ENCODE data around the gene TXNL4A.

TXNL4A gene

GRCh38 chr18:79950515-79951341 is 37.6 kb downstream of the TXNL4A start:
- H3K4me3 ChIP-seq (ENCODE audit: low read depth, low read length), result peak overlapping the region; percentile 54
- TF ChIP-seq, protein P1, sequence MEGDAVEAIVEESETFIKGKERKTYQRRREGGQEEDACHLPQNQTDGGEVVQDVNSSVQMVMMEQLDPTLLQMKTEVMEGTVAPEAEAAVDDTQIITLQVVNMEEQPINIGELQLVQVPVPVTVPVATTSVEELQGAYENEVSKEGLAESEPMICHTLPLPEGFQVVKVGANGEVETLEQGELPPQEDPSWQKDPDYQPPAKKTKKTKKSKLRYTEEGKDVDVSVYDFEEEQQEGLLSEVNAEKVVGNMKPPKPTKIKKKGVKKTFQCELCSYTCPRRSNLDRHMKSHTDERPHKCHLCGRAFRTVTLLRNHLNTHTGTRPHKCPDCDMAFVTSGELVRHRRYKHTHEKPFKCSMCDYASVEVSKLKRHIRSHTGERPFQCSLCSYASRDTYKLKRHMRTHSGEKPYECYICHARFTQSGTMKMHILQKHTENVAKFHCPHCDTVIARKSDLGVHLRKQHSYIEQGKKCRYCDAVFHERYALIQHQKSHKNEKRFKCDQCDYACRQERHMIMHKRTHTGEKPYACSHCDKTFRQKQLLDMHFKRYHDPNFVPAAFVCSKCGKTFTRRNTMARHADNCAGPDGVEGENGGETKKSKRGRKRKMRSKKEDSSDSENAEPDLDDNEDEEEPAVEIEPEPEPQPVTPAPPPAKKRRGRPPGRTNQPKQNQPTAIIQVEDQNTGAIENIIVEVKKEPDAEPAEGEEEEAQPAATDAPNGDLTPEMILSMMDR (IDR thresholded peaks at IDR 0.05; ENCODE audit: low read depth, low read length), result no peak
- in situ Hi-C loops (cut with HindIII; ENCODE audit: low sequenced_read_pairs), result no loop called here
- DNase-seq (ENCODE audit: low read depth, low spot score), result no peak

DNA sequence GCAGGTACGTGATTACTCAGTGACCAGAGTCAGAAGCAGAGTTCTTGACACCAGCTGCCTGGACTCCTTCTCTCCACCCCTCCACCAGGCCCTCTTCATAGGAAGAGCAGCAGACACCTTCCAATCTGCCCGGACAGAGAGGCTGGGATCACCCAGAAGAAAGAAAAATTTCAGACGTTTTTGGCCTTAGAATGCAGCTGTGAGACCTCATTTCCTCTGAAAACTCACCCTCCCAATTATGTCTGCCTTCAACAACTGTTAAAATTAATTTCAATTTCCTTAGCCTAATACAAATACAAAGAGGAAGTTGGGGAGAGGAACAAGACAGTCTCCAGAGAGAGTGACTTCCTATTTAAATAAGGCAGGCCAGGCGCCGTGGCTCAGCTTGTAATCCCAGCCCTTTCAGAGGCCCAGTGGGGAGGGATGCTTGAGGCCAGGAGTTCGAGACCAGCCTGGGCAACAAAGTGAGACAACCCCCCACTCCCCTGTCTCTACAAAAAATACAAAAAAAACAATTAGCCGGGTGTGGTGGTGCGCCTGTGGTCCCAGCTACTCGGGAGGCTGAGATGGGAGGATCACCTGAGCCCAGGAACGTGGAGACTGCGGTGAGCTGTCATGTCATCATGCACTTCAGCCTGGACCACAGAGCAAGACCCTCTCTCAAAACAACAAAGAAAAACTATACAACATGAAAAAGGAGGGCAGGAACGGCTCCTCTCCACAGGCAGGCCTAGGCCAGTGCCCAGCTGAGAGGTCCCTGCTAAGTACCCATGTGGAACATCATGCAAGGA is 38.5 kb downstream of the TXNL4A start:
- peak overlapping the region; percentile 54 for H3K4me3 ChIP-seq (ENCODE audit: low read depth, low read length)
- DNase-seq (ENCODE audit: low read depth, low spot score), result no peak
- in situ Hi-C loops (cut with HindIII; ENCODE audit: low sequenced_read_pairs), result no loop called here
- TF ChIP-seq, protein P1 (IDR thresholded peaks at IDR 0.05; ENCODE audit: low read depth, low read length), result no peak

- TF ChIP-seq, protein P1 (IDR thresholded peaks at IDR 0.05; ENCODE audit: low read depth, low read length), result no peak
- H3K4me3 ChIP-seq (ENCODE audit: low read depth, low read length), result no peak overlapping the region
- DNase-seq (ENCODE audit: low read depth, low spot score), result no peak
- in situ Hi-C loops (cut with HindIII; ENCODE audit: low sequenced_read_pairs), result no loop called here
These were observed 39.5 kb downstream of the TXNL4A start for GRCh38 chr18:79948719-79949411.

DNA sequence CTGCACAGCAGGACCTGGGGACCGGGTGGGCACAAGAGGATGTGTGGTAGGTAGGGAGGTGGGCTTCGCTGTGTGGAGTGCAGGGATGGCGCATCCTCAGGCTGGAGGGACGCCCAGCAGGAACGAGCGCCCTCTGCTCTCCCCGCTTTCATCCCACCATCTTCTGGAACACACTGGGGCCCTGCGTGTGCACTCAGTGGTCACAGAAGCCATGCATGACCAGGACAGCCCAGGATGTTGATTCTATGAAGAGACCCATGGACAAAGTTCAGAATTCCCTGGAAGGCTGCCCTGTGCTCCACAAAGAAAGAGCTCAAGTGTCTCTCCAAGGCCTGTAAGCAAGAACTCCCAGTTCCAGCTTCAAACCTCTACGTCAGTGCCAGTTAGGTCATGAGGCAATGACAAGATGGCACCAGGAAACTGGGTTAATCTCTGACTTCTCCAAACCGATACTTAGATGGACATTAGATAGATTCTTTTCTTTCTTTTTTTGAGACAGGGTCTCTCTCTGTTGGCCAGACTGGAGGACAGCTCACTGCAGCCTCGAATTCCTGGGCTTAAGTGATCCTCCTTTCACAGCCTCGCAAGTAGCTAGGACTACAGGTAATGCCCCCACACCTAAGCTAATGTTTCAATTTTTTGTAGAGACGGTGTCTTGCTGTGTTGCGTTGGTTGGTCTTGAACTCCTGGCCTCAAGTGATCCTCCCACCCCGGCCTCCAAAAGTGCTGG is 40.3 kb downstream of the TXNL4A start:
- in situ Hi-C loops (cut with HindIII; ENCODE audit: low sequenced_read_pairs), result no loop called here
- no peak for DNase-seq (ENCODE audit: low read depth, low spot score)
- no peak overlapping the region for H3K4me3 ChIP-seq (ENCODE audit: low read depth, low read length)
- TF ChIP-seq, protein P1 (IDR thresholded peaks at IDR 0.05; ENCODE audit: low read depth, low read length), result no peak

GRCh38 chr18:79947054-79947755 is 41.2 kb downstream of the TXNL4A start:
- TF ChIP-seq, protein P1 (IDR thresholded peaks at IDR 0.05; ENCODE audit: low read depth, low read length), result no peak
- DNase-seq (ENCODE audit: low read depth, low spot score), result no peak
- H3K4me3 ChIP-seq (ENCODE audit: low read depth, low read length), result no peak overlapping the region
- in situ Hi-C loops (cut with HindIII; ENCODE audit: low sequenced_read_pairs), result no loop called here
